ENCODE measurements around the gene ANO3. TPM values are rescaled to one million over a fixed set of nuclear protein-coding genes. Genes with fewer than 3 reads are reported as not detected.

ANO3 gene
- total RNA-seq, 1 experiment from 2014 or later, result not detected

DNA sequence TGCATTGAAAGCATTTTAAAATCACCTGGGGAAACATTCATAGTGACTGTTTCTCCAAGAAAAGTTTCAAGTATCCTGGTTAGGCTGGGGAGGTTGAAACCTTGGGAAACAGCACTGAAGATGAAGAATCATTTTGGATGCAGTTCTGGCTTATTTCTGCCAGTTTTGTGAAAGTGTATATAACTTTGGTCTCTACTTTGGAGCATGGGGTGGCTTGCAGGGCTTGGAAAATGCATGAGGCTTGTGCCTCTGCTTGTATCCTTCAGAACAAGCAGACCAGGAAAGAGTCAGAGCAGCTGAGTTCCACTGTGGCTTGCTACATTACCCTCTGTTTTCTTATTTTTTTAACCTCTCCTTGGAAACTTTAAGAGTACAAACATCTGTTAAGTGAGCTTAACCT, 370.5 kb downstream of the ANO3 start:
- H3K9ac ChIP-seq (ENCODE audit: low read length), result no peak overlapping the region
- H3K4me2 ChIP-seq (ENCODE audit: low read depth, low read length, poor library complexity, severe bottlenecking), result no peak overlapping the region
- no peak for DNase-seq
- H3K79me2 ChIP-seq (ENCODE audit: low read length), result no peaks in the 10 kb centered on the region
- no peak overlapping the region for H3K4me3 ChIP-seq (ENCODE audit: low read length)
- H3K4me1 ChIP-seq (ENCODE audit: low read length), result no peaks in the 10 kb centered on the region
- no peaks in the 10 kb centered on the region for H4K20me1 ChIP-seq (ENCODE audit: insufficient read depth, low read depth, low read length)
- no peaks in the 10 kb centered on the region for H3K27me3 ChIP-seq (ENCODE audit: low read length)
- H3K27ac ChIP-seq (ENCODE audit: low read length), result no peak overlapping the region
- no peaks in the 10 kb centered on the region for H3K9me2 ChIP-seq (replicated peaks; ENCODE audit: insufficient read depth, low read length)
- no peak overlapping the region for H2AFZ ChIP-seq (ENCODE audit: low read length)
- H3K36me3 ChIP-seq (ENCODE audit: insufficient read depth, low read length), result no peaks in the 10 kb centered on the region
- H3K9me3 ChIP-seq (ENCODE audit: low read length), result no peaks in the 10 kb centered on the region

DNA sequence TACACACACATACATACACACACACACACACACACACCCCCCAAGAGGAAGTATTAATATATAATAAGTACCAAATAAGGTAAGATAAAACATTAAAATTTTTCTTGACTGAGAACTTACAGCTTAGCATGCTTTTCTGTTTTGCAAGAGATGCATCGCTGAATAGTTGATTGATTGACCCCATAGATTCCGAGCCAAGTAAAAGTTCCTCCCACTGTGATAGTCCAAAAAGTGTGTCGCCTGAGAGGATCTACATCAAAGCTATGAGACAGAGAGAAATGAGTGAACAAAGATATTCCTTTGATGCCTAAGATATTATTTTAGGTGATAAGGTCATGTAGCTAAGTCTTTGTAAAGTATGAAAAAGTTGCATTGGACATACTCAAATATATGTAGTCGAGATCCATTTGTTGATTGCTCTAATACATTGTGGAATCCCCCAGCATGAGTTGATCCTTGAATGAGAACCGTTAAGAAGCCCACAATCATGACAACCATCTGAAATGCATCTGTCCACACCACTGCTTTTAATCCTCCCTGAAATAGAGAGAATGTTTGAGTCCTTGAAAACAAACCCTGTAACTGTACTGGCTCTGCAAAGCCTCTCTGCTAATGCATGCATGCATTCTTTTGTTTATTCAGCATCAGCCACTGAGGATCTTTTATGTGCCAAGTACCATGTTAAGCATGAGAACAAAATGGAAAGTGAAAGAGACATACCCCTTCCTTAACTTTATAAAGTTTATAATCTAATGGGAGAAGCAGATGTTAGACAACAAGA, 371.7 kb downstream of the ANO3 start:
- no peak overlapping the region for H3K4me3 ChIP-seq (ENCODE audit: low read length)
- no peak for DNase-seq
- H3K36me3 ChIP-seq (ENCODE audit: insufficient read depth, low read length), result no peaks in the 10 kb centered on the region
- H3K9me3 ChIP-seq (ENCODE audit: low read length), result no peaks in the 10 kb centered on the region; the same call in 1 of the 2 replicates
- H3K9me2 ChIP-seq (replicated peaks; ENCODE audit: insufficient read depth, low read length), result no peaks in the 10 kb centered on the region
- no peak overlapping the region for H2AFZ ChIP-seq (ENCODE audit: low read length)
- no peaks in the 10 kb centered on the region for H3K27me3 ChIP-seq (ENCODE audit: low read length)
- no peak overlapping the region for H3K9ac ChIP-seq (ENCODE audit: low read length)
- H3K79me2 ChIP-seq (ENCODE audit: low read length), result no peaks in the 10 kb centered on the region
- no peaks in the 10 kb centered on the region for H4K20me1 ChIP-seq (ENCODE audit: insufficient read depth, low read depth, low read length)
- no peak overlapping the region for H3K4me2 ChIP-seq (ENCODE audit: low read depth, low read length, poor library complexity, severe bottlenecking)
- no peak overlapping the region for H3K27ac ChIP-seq (ENCODE audit: low read length)
- H3K4me1 ChIP-seq (ENCODE audit: low read length), result no peaks in the 10 kb centered on the region

DNA sequence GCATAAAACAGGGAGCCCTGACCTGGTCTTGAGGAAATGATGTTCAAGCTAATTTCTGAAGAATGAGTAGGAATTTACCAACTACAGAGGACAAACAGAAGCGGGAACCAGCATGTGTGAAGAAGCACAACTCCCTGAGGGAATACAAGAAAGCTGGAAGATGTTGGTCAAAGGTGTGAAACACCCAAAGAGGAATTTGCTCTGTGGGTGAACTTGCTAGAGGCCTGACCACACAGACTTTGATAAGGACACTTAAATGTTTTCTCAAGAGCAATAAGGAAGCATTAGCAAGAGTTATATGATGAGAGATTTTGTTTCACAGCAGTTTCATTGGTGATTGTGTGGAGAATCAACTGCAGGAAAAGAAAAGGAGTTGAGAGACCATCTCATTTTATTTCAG, 372.3 kb downstream of the ANO3 start:
- Histone ChIP-seq H3K27me3 (ENCODE audit: low read length) (no peaks in the 10 kb centered on the region), H3K4me1 (ENCODE audit: low read length) (no peaks in the 10 kb centered on the region), H2AFZ (ENCODE audit: low read length) (no peak overlapping the region), H3K9me2 (replicated peaks; ENCODE audit: insufficient read depth, low read length) (no peaks in the 10 kb centered on the region), H3K36me3 (ENCODE audit: insufficient read depth, low read length) (no peaks in the 10 kb centered on the region), H3K27ac (ENCODE audit: low read length) (no peak overlapping the region), H3K9ac (ENCODE audit: low read length) (no peak overlapping the region), H3K79me2 (ENCODE audit: low read length) (no peaks in the 10 kb centered on the region), H3K4me2 (ENCODE audit: low read depth, low read length, poor library complexity, severe bottlenecking) (no peak overlapping the region), H4K20me1 (ENCODE audit: insufficient read depth, low read depth, low read length) (no peaks in the 10 kb centered on the region), H3K9me3 (ENCODE audit: low read length) (no peaks in the 10 kb centered on the region; the same call in 1 of the 2 replicates), H3K4me3 (ENCODE audit: low read length) (no peak overlapping the region)
- no peak for DNase-seq

DNA sequence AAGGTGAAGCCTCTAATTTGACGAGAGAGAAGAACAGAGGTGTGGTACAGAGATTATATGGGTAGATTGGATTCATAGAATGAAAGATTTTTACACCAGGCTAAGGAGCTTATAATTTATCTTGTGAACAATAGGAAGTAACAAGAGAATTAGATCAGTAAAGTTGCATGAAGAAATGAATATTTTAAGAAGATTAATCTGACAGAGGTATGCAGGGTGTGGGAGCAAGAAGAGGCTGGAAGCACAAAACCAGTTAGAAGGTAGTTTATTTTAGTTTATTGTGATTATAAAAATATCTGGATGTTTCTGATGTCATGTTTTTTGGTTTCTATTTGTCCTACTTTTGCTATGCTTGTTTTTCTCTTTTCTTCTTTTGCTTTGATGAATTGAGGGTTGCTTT, 374.3 kb downstream of the ANO3 start:
- no peaks in the 10 kb centered on the region; the same call in 1 of the 2 replicates for H3K9me3 ChIP-seq (ENCODE audit: low read length)
- H3K27me3 ChIP-seq (ENCODE audit: low read length), result no peaks in the 10 kb centered on the region
- no peaks in the 10 kb centered on the region for H3K4me1 ChIP-seq (ENCODE audit: low read length)
- no peak overlapping the region for H3K9ac ChIP-seq (ENCODE audit: low read length)
- H3K9me2 ChIP-seq (replicated peaks; ENCODE audit: insufficient read depth, low read length), result no peaks in the 10 kb centered on the region
- no peaks in the 10 kb centered on the region for H3K79me2 ChIP-seq (ENCODE audit: low read length)
- no peaks in the 10 kb centered on the region for H3K36me3 ChIP-seq (ENCODE audit: insufficient read depth, low read length)
- DNase-seq, result no peak
- H2AFZ ChIP-seq (ENCODE audit: low read length), result no peak overlapping the region
- no peak overlapping the region for H3K4me3 ChIP-seq (ENCODE audit: low read length)
- no peaks in the 10 kb centered on the region for H4K20me1 ChIP-seq (ENCODE audit: insufficient read depth, low read depth, low read length)
- H3K27ac ChIP-seq (ENCODE audit: low read length), result no peak overlapping the region
- H3K4me2 ChIP-seq (ENCODE audit: low read depth, low read length, poor library complexity, severe bottlenecking), result no peak overlapping the region

DNA sequence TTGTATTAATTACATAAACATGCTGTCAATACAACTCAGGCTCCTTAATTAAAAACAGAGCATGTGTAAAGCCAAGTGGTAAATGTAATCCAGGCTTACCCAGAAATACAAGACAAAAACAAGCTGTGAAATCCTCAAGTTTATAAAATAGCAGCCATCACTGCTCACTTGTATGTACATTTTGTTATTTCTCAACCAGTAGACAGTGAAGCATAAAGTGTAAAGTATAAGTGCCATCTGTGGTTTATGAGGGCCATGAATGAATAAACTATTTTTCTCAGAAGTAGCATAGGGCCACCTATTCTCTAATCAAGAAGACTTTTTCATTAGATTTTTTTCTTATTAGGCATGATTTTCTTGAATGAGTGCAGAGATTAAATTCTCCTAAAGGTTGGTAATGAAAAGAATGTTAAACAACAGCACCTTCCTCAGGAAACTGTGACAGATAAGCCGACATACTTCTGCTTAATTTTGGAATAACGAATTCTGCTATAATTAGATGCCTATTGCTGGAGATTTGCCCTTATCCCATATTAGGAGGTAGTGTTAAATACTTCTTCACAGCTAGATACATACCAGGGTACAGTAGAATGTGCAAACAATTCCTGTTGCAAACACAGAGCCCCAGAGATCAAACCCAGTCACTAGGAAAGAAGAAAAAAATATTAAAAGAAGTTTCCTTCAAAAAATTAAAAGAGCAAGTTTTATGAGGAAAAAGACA, 377.0 kb downstream of the ANO3 start:
- Histone ChIP-seq H3K4me3 (ENCODE audit: low read length) (no peak overlapping the region), H3K4me1 (ENCODE audit: low read length) (no peaks in the 10 kb centered on the region), H3K9me3 (ENCODE audit: low read length) (no peaks in the 10 kb centered on the region; the same call in 1 of the 2 replicates), H4K20me1 (ENCODE audit: insufficient read depth, low read depth, low read length) (no peaks in the 10 kb centered on the region), H3K9me2 (replicated peaks; ENCODE audit: insufficient read depth, low read length) (no peaks in the 10 kb centered on the region), H3K36me3 (ENCODE audit: insufficient read depth, low read length) (no peaks in the 10 kb centered on the region), H3K27ac (ENCODE audit: low read length) (no peak overlapping the region), H3K9ac (ENCODE audit: low read length) (no peak overlapping the region), H3K27me3 (ENCODE audit: low read length) (no peaks in the 10 kb centered on the region), H2AFZ (ENCODE audit: low read length) (no peak overlapping the region), H3K79me2 (ENCODE audit: low read length) (no peaks in the 10 kb centered on the region), H3K4me2 (ENCODE audit: low read depth, low read length, poor library complexity, severe bottlenecking) (no peak overlapping the region)
- no peak for DNase-seq

DNA sequence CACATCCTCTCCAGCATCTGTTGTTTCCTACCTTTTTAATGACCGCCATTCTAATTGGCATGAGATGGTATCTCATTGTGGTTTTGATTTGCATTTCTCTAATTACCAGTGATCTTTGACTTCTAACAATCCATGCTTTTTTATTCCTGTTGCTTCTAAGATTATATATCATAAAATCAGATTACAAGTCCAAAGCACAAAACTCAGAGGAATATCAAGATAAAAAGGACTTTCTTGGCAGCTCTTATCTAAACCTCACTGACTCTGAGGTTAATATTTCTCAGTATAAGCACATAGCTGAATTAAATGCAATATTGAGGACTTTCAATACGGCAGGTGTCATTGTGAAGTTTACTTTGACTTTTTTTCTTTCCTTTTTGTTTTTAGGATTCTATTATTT, 378.6 kb downstream of the ANO3 start:
- H3K9me2 ChIP-seq (replicated peaks; ENCODE audit: insufficient read depth, low read length), result no peaks in the 10 kb centered on the region
- H3K36me3 ChIP-seq (ENCODE audit: insufficient read depth, low read length), result no peaks in the 10 kb centered on the region
- no peaks in the 10 kb centered on the region; the same call in 1 of the 2 replicates for H3K9me3 ChIP-seq (ENCODE audit: low read length)
- H4K20me1 ChIP-seq (ENCODE audit: insufficient read depth, low read depth, low read length), result no peaks in the 10 kb centered on the region
- H3K27me3 ChIP-seq (ENCODE audit: low read length), result no peaks in the 10 kb centered on the region
- no peak overlapping the region for H3K4me2 ChIP-seq (ENCODE audit: low read depth, low read length, poor library complexity, severe bottlenecking)
- no peak overlapping the region for H3K4me3 ChIP-seq (ENCODE audit: low read length)
- no peak overlapping the region for H2AFZ ChIP-seq (ENCODE audit: low read length)
- H3K27ac ChIP-seq (ENCODE audit: low read length), result no peak overlapping the region
- no peaks in the 10 kb centered on the region for H3K4me1 ChIP-seq (ENCODE audit: low read length)
- H3K9ac ChIP-seq (ENCODE audit: low read length), result no peak overlapping the region
- H3K79me2 ChIP-seq (ENCODE audit: low read length), result no peaks in the 10 kb centered on the region
- DNase-seq, result no peak

DNA sequence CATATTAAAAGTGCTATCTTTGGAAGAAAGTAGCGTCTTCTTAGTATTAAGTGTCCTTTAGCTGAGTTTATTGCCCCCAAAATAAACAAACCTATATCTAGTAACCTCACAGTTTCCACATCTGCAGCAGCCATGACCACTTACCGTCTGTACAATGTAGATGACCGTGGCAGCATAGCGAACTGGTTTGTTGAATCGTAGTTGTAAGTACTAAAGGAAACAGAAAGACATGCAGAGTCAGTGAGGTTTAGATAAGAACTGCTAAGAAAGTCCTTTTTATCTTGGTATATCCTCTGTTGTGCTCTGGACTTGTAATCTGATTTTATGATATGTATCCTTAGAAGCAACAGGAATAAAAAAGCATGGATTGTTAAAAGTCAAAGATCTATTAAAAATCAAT, 380.6 kb downstream of the ANO3 start:
- H3K4me2 ChIP-seq (ENCODE audit: low read depth, low read length, poor library complexity, severe bottlenecking), result no peak overlapping the region

More for the DNA sequence above, 380.6 kb downstream of the ANO3 start:
- no peaks in the 10 kb centered on the region for H3K36me3 ChIP-seq (ENCODE audit: insufficient read depth, low read length)
- H3K4me3 ChIP-seq (ENCODE audit: low read length), result no peak overlapping the region
- no peaks in the 10 kb centered on the region for H3K4me1 ChIP-seq (ENCODE audit: low read length)
- no peak for DNase-seq
- no peak overlapping the region for H3K27ac ChIP-seq (ENCODE audit: low read length)
- H3K27me3 ChIP-seq (ENCODE audit: low read length), result no peaks in the 10 kb centered on the region
- no peak overlapping the region for H2AFZ ChIP-seq (ENCODE audit: low read length)
- no peaks in the 10 kb centered on the region; the same call in 1 of the 2 replicates for H3K9me3 ChIP-seq (ENCODE audit: low read length)
- no peaks in the 10 kb centered on the region for H3K9me2 ChIP-seq (replicated peaks; ENCODE audit: insufficient read depth, low read length)
- no peaks in the 10 kb centered on the region for H4K20me1 ChIP-seq (ENCODE audit: insufficient read depth, low read depth, low read length)
- H3K9ac ChIP-seq (ENCODE audit: low read length), result no peak overlapping the region
- H3K79me2 ChIP-seq (ENCODE audit: low read length), result no peaks in the 10 kb centered on the region

Data from Karpas-422 (cell line).